Measurements from ENCODE around the gene KLHL42.

Gene KLHL42

DNA sequence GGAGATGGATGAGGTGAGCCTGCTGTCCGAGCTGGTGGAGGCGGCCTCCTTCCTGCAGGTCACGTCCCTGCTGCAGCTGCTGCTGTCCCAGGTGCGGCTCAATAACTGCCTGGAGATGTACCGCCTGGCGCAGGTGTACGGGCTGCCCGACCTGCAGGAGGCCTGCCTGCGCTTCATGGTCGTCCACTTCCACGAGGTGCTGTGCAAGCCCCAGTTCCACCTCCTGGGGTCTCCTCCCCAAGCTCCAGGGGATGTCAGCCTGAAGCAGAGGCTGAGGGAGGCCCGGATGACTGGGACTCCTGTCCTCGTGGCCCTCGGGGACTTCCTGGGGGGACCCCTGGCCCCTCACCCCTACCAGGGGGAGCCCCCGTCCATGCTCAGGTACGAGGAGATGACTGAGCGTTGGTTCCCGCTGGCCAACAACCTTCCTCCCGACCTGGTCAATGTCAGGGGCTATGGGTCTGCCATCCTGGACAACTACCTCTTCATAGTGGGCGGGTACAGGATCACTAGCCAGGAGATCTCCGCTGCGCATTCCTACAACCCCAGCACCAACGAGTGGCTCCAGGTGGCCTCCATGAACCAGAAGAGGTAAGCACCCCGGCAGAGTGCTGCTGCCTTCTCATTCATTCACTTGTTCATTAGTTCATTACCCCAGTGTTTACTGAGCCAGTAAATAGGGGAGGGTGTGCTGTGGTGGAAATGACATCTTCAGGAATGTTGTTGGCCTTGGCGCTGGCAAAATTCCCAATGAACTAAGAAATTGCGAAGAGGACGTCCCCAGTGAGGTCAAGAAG is 777 bp downstream of the KLHL42 start:
- DNase-seq (ENCODE audit: low read depth): no peak

DNA sequence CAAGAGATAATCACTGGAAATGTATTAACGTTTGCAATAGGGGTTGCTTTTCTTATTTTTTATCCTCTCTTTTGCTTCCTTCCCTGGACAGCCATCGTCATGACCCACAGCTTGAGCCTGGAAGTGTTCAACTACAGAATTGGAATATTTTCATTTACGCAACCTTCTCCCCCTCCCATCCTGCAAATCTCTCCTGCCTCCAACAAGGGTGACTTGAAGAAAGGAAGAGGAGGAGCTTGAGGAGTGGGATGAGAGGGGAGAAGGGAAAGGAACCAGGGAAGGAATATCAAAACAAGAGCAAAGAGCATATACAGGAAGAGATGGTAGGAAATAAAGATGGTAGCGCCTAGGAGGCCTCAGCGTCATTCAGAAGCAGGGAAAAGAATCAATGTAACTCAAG is 1.6 kb downstream of the KLHL42 start:
- DNase-seq (ENCODE audit: low read depth): no peak

DNA sequence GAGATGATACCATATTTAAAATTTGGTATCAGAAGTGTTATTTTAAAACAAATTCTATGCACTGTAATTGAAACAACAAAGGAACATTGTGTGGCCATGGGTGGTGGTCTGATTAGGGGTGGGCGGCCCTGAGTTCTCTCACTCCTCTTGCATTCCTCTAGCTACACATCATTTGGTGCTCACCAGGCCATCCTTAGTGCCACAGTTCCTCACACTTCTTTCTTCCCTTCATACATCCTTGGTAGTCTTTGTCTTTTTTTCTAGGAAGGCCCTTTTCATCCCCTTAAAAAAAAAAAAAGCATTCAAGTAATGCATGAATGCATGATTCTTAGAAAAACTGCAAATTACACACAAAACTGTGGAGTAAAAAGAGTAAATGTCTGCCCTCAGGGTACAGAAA is 2.4 kb downstream of the KLHL42 start:
- DNase-seq (ENCODE audit: low read depth): no peak

DNA sequence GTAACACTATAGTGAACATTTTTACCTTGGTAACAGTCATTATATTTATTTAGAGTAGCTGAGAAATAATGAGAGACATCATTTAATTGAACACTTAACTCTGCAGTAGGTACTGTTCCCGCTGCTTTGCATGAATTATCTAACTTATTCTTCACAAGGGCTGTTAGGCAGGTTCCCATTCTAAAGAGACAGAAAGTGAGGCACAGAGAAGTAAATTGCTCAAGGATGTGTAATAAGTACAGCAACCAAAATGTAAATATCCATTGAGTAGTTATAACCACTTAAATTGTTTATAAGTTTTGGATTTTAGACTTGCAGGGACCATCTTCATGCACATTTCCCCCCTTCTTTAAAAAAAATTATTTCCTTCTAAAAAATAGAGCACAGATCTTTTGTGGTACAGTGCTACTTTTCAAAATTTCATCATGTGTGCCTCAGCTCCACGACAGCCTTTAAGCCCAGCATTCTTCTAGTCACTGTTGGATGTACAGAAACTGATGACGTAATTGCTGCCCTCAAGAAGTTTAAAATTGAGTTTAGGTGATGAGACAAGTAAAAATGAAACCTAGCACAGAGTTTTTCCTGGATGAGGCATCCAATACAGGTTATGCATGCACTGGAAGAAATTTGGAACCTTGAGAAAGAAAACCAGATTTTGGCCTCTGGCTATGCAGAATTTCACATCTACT is 6.0 kb downstream of the KLHL42 start:
- no peak for DNase-seq (ENCODE audit: low read depth)

DNA sequence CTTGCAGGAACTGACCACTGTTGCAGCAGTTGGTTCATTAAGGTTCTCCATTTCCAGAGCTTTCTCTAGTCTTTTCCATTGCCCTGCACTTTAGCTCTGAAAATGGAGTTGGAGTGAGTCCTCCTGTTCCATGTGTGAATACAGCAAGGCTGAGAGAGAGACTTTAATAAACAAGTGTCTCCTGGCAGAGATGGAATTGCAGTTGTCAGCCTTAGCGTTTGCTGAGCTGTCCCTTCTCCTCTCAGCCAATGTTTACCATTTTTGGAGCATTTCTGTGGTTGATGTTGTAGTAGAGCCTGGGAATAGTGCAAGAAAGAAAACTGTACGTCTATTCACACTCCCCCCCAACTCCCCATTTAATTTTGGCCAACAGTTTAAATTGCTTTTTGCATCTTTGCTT is 7.5 kb downstream of the KLHL42 start:
- DNase-seq (ENCODE audit: low read depth): no peak

DNA sequence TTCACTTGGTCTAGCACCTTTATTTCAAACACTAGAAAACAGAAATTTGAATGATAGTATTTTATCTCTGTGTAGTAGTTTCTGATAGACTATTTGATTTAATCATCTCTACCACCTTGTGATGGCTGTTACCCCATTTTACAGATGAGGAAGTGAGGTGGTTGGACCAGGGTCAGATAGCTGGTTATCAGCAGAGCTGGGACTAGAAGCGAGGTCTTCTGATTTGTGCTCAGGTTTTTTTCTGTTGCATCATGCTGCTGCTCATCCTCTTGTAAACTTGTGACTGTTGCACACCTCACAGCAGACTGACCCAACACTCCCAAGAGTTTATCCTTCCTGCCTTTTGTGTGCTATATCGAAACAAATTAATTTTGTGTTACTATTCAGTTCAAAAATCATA is 10.1 kb downstream of the KLHL42 start:
- DNase-seq (ENCODE audit: low read depth): no peak

DNA sequence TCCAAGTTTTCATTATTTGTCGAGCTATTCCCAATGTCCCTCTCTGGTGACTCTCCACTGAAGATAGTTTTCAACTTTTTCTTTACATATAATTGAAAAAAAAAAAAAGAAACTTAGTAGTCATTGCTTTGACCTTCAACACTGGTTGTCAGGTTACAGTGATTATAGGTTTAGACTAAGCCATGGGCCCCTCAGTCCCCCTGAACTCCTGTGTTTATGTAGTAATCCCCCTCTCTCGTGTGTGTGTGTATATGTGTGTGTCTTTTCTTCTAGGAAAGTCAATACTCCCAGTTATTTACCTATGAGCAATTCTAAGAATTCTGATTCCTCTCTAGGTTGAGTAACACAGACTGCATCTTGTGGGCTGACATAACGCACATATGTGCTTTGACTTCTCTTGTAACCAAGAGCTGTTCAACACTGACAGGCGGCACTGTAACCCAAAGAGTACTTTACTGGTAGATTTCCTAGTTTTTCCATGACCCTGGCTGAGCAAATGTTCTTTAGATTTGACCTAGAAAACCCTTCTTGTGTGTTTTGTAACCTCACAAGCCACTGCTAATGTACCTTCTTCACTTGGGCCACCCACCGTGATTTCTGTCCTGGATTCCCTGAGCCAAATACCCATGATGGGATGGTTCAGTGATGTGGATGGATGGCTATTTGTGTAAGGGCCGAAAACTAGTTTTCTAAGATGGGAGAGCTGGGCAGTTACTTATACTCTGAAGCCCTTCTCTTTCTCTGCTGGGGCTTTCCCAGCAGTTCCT is 15.0 kb downstream of the KLHL42 start:
- no peak for DNase-seq (ENCODE audit: low read depth)

DNA sequence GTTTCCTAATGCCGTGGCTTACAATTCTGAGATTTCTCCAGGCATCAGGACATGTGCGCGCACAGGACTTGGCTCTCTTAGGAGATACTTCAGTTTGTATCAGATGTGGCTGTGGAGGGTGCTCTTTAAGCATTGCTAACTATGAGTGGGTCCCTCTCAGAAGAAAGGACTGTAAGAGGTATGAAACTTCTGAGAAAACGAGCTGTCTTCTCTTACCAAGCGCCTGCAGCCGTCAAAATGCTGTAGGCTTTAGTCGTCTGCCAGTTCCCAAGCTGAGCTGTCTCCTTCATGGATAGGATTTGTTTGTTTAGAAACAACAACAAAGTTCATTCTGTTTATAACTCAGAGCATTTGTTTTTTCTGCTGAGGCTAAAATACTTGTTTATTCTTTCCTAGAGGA is 16.1 kb downstream of the KLHL42 start:
- no peak for DNase-seq (ENCODE audit: low read depth)

DNA sequence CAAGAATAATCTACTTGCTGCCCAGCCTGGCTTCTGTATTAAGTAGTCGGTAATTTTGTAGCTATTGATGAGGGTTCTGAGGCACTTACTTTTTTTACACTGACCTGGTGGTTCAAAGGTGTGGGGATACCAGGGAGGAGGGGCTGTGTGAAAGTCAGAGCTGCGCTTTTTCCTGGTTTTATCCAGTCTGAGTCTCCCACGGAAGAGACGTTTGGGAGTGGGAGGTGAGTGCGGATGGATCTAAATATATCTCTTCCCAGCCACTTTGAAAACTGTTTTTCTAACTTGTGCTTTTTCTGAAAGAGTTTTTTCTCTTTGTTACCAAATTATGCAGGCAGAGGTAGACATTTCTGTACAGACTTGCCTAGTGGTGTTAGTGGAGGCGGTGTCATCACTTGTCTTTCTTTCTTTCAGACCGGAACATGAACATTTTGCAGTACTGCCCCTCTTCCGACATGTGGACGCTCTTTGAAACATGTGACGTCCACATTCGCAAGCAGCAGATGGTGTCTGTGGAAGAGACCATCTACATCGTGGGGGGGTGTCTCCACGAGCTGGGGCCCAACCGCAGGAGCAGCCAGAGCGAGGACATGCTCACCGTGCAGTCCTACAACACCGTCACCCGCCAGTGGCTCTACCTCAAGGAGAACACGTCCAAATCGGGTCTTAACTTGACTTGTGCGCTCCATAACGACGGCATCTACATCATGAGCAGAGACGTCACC is 17.4 kb downstream of the KLHL42 start:
- DNase-seq (ENCODE audit: low read depth): no peak

DNA sequence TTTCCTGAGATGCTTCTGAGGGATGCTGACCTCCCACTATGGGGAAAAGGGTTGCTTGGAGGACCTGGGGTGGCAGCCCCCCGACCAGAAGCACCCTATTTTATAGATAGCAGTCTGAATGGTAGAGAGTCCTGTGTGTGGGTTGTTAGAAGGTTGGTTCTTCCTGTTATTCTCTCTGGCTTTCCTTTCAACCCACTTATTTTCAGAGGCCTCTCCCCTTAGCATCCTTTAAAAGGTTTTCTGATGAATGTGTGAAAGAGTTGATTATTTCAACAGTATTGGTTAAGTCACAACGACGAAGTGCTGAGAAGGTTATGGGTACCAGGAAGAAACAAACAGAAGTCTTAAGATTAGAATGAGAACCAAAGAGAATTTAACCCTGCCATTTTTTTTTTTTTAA is 20.8 kb downstream of the KLHL42 start:
- DNase-seq (ENCODE audit: low read depth): no peak

DNA sequence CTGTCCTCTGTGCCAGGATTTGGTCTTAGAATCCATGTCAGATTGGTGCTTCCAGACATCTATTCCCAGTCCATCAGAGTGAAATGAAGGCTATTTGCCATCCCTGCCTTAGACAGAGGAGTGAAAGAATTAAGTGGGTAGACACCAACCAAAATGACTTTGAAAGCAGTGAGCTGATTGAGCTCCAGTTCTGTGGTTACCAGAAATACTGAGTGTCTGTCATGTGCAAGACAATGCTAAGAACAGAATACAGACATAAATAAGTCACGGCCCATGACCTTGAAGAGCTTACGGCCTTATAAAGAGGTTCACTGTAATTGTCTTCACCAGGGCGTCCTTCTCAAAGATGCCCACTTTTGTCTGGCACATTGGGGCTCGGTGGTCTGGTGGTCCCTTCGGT is 21.6 kb downstream of the KLHL42 start:
- no peak for DNase-seq (ENCODE audit: low read depth)

DNA sequence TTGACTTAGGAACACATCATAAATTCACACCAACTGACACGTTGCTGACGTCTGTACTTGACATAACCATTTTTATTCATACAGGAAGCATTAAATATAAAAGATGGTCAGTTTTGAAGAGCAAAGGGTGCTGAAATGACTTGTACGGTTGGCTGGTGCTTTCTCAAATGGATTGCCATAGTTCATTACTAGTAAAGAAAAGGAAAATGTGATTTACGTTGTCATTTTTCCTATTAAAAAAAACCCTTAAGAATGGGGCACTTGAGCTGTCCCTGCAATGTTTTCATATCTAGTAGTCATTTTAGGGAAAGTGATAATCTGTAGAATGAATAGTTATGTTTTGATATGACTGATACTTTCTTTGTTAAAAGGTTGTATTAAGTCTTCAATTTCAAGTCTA is 22.5 kb downstream of the KLHL42 start:
- no peak for DNase-seq (ENCODE audit: low read depth)

DNA sequence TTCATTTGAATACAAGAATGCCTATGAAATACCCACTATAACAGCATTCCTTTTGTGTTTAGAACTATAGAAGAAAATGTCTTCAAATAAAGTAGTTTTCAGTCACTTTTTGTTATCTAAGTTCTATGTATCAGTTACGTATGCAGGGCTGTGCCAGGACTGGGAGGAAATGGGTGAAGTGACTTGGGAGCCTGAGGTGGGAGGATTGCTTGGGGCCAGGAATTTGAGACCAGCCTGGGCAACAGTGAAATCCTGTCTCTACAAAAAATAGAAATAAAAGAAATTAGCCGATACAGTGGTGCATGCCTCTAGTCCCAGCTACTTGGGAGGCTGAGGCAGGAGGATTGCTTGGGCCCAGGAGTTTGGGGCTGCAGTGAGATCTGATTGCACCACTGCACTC is 22.9 kb downstream of the KLHL42 start:
- no peak for DNase-seq (ENCODE audit: low read depth)

DNA sequence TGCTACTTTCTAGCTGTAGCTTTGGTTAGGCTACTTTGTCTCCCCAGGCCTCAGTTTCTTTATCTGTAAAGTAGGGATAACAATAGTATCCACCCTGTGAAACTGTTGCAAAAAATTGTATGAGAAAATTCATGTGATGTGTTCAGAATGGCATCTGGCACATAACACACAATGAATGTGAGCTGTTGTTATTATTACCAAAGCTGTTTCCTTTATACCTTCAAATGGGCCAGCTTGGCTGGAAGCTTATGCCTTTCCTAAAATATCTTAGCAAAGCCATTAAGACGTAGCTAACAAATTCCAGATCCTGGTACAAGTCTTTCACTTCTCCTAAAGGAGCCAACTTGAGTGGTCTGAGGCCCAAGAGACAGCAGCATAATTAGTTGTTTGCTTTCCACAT is 25.2 kb downstream of the KLHL42 start:
- no peak for DNase-seq (ENCODE audit: low read depth)

DNA sequence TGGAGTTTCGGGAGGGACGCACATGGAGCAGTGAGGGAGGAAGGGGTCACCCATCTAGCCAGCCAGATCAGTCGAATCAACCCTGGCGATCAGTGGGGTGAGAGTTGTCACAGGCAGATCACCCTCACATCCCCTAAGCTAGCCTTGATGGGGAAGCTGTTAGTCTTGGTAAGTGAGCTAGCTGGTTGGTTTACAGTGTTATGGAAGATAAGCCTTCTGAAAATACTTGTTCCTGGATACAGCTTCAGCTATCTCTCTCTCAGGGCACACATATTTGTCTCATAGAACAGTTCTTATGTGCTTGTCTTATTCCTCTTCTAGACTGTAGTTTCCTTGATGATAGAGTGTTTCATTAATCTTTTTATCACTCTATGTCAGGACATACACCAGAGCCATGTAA is 26.2 kb downstream of the KLHL42 start:
- no peak for DNase-seq (ENCODE audit: low read depth)

DNA sequence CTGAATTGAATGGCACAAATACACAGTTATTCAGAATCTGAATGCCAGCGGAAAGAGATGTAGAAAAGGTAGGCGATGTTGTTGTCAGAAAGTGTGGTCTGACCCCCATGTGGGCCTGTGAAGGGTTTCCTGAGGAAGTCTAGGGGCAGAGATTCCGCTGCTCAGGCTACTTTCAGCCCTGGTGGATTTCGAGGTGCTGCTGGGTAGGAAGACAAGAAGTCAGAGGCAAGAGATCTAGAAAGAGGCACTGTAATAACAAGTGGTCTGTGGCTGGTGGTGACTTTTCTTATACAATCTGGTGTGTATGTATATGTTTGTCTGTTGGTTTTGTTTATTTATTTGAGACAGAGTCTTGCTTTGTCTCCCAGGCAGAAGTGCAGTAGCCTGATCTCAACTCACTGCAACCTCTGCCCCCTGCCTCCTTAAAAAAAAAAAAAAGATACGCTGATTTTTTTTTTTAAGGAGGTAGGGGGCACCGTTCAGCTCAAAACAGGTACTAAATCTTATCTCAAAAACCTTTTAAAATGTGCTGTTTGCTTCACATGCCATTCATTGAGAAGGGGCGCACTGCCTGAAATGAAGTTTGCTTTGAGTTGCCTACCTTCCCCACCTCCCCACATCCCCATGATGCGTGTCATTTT is 27.1 kb downstream of the KLHL42 start:
- no peak for DNase-seq (ENCODE audit: low read depth)

DNA sequence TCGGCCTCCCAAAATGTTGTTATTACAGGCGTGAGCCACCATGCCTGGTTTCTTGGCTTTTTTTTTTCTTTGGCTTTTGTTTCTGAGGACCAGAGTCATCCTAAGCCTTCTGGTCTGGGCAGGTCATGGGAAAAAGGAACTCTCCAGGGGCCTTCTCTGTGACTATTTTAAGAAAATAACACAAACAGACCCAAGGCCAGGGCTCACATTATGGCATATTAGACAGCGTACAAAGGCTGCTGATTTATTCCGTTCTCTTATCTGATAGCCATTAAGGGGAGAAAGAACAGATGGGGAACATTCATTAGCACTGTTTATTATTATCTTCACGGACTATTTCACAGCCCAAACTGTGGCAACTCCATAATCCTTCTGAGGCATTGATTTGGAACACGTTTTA is 28.8 kb downstream of the KLHL42 start:
- DNase-seq (ENCODE audit: low read depth): no peak

DNA sequence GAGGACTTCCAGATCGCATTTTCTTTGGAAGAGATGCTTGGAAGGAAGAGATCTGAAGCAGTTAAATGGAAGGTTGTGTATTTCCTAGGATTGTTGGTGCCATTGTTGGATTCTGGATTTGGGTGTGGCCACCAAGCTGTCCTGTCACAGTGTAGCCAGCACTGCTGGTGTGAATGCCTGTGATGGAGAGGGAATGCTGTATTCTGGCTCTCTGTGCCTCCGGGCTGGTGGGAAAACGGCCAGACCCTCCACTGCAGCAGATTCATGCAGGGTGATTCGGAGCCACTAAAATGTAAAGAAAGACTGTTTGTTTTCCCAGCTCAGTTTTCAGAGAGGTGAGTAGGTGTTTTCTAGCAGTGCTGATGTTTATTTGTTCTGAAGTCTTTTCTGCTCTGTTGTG is 30.7 kb downstream of the KLHL42 start:
- DNase-seq (ENCODE audit: low read depth): no peak

DNA sequence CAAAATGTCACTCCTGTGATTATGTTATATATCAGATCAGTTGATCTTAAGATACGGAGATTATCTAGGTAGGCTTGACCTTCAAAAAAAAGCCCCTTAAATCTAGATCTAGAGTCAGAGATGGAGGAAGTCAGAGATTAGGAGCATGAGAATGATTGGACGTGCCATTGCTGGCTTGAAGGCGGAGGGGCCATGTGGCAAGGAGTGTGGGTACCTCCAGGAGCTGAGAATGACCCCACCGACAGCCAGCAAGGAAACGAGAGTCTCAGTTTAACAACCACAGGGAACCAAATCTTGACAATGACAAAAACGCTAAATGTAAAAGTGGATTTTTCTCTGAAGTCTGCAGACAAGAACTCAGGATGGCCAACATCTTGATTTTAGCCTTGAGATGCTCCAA is 32.5 kb downstream of the KLHL42 start:
- DNase-seq (ENCODE audit: low read depth): no peak

DNA sequence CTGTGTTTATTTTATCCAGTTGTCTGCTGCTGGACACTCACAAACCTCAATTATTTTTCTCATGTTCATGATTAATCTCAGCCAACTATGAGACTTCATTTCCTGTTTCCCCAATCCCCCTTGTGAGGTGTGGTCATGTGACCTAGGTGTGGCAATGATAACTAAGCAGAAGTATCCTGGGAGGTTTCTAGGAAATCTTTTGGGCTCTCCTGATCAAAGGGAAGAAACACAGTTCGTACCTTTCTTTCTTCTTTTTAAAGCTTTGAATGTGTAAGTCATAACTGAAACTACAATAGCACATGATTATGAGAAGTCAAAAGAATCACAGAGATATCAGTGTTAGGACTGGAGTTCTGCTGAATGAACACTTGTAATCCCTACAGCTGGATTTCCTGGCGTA is 34.4 kb downstream of the KLHL42 start:
- DNase-seq (ENCODE audit: low read depth): no peak

DNA sequence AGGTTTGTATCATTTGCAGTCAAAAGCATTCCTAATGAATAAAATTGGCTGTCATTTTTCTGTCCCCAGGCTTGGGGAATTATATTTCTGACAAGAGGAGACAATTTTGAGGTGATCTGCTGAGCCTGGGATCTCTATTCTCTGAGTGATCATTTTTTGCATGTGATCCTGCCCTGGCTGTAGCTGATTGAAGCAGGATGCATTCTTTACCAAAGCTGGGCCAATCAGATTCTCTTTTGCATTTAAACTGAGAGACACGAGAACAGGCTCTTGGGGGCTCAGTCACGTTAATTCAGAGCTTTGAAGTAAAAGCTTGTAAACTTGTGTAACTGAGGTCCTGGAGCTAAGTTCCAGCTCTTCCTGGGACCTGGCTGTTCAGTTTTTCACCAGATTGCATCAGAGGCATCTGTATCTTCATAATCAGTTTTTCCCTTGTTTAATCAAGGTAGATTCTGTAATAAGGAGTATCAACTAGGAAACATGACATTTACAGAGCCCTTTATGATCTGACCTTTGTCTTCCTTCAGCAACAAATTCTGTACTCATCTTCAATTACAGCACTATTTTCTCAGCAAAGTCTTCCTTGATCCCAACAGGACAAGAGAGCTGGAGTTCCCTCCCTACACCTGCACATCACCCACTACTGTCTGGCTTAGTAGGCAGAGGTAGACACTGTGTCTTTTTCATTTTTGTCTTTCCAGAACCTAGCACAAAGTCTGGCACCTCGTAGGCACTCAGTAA is 35.0 kb downstream of the KLHL42 start:
- no peak for DNase-seq (ENCODE audit: low read depth)
